Transverse colon (tissue), 4 donors: ENCODE measurements around the gene NAA15.

ENCODE experiments used
- EP300 ChIP-seq: sonication (generic); formaldehyde crosslinking; IDR thresholded peaks from one replicate; pipeline ENCODE4 v1.6.1; 2017; ENCODE audit warnings: antibody characterized with exemption, low read depth
- POLR2A ChIP-seq: fragments of 450-650 bp; IDR thresholded peaks from one replicate; pipeline ENCODE4 v1.6.1; 2016; ENCODE audit warnings: antibody characterized with exemption, mild to moderate bottlenecking, moderate library complexity
- POLR2AphosphoS5 ChIP-seq, 3 donors: sonication (generic); formaldehyde crosslinking; IDR thresholded peaks; one replicate each; pipeline ENCODE4 v1.6.1; 2016; ENCODE audit warnings: antibody characterized with exemption in 3 of 3
- TF ChIP-seq, protein P1 (sequence below), 5 experiments: fragments of 200-600 bp in 3 of 5; fragments of 450-650 bp in 2 of 5; sonication (generic) in 3 of 5; IDR thresholded peaks; 1 replicate in 2 of 5; 2 replicates in 3 of 5; pipeline ENCODE4 v1.5.1; 2016 to 2017; ENCODE audit warnings: antibody characterized with exemption in 5 of 5, inconsistent platforms in 3 of 5, mild to moderate bottlenecking in 2 of 5, moderate library complexity in 1 of 5

DNA sequence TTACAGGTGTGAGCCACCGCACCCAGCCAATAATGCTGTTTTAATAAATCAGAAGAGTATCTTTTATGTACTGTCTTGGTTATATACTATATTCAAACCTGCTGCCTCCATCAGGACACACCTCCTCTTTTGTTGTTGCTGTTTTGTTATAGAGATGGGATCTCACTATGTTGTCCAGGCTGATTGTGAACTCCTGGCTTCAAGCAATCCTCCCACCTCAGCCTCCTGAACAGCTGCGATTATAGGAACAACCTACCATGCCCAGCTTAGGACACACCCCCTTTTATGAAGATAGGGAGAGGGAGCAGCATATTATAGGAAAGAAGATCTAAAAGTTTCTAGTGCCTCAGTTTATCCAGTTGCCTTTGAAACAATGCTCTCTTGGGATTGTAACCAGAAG lies 90.4 kb downstream of the NAA15 start:
- TF ChIP-seq, protein P1, sequence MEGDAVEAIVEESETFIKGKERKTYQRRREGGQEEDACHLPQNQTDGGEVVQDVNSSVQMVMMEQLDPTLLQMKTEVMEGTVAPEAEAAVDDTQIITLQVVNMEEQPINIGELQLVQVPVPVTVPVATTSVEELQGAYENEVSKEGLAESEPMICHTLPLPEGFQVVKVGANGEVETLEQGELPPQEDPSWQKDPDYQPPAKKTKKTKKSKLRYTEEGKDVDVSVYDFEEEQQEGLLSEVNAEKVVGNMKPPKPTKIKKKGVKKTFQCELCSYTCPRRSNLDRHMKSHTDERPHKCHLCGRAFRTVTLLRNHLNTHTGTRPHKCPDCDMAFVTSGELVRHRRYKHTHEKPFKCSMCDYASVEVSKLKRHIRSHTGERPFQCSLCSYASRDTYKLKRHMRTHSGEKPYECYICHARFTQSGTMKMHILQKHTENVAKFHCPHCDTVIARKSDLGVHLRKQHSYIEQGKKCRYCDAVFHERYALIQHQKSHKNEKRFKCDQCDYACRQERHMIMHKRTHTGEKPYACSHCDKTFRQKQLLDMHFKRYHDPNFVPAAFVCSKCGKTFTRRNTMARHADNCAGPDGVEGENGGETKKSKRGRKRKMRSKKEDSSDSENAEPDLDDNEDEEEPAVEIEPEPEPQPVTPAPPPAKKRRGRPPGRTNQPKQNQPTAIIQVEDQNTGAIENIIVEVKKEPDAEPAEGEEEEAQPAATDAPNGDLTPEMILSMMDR (IDR thresholded peaks at IDR 0.05) = no peak
- no peak for TF ChIP-seq POLR2AphosphoS5 (IDR thresholded peaks at IDR 0.05)
- TF ChIP-seq EP300 = no peak
- no peak for TF ChIP-seq POLR2A
